Spleen (tissue), 7 donors: Measurements from ENCODE around the gene MRS2.

Experiments used
- POLR2AphosphoS5 ChIP-seq, 3 donors: sonication (generic); formaldehyde crosslinking; IDR thresholded peaks; one replicate each; pipeline ENCODE4 v1.5.1; 2017; ENCODE audit warnings: antibody characterized with exemption in 3 of 3
- TF ChIP-seq, protein P1 (sequence below), 11 experiments: fragments of 200-600 bp in 7 of 11; fragments of 450-650 bp in 4 of 11; sonication (generic) in 4 of 11; IDR thresholded peaks in 8 of 11; conservative IDR thresholded peaks in 3 of 11; 1 replicate in 7 of 11; 2 replicates in 4 of 11; pipeline versions ENCODE4 v1.4.0 to v1.8.0; 2016 to 2021; ENCODE audit warnings: antibody characterized with exemption in 11 of 11, inconsistent platforms in 4 of 11, mild to moderate bottlenecking in 1 of 11
- donor health status: DM: no; HTN: no; CAD: no; lungs with moderate emphysema.
- donor health status: DM: no; HTN: no; CAD: no.
- donor health status: DM: no; HTN: no; CAD: no.

DNA sequence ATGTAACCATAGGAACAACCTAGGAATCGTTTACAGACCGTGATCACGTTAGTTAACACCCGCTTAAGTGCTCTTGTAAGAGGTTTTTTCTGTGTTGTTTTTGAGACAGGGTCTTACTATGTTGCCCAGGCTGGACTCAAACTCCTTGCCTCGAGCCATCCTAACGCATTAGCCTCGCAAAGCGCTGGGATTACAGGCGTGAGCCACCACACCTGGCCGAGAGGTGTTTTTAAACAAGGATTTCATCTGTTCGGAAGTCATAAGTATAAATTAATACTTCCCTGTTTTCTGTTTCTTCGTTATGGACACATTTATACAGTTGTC is 727 bp downstream of the MRS2 start:
- no peak for TF ChIP-seq POLR2AphosphoS5 (IDR thresholded peaks at IDR 0.05)
- TF ChIP-seq, protein P1, sequence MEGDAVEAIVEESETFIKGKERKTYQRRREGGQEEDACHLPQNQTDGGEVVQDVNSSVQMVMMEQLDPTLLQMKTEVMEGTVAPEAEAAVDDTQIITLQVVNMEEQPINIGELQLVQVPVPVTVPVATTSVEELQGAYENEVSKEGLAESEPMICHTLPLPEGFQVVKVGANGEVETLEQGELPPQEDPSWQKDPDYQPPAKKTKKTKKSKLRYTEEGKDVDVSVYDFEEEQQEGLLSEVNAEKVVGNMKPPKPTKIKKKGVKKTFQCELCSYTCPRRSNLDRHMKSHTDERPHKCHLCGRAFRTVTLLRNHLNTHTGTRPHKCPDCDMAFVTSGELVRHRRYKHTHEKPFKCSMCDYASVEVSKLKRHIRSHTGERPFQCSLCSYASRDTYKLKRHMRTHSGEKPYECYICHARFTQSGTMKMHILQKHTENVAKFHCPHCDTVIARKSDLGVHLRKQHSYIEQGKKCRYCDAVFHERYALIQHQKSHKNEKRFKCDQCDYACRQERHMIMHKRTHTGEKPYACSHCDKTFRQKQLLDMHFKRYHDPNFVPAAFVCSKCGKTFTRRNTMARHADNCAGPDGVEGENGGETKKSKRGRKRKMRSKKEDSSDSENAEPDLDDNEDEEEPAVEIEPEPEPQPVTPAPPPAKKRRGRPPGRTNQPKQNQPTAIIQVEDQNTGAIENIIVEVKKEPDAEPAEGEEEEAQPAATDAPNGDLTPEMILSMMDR (IDR thresholded peaks at IDR 0.05 in 8 of 11, conservative IDR thresholded peaks at IDR 0.05 in 3 of 11) = no peak
